Measurements from ENCODE around the gene EFNA5.

Gene EFNA5

GRCh38 chr5:107680099-107680498 lies 9.4 kb upstream of the EFNA5 start:
- no peak for TF ChIP-seq CTCF (IDR thresholded peaks at IDR 0.05; ENCODE audit: insufficient read depth, low read length, poor library complexity, severe bottlenecking)
- Histone ChIP-seq H3K4me3 (replicated peaks; ENCODE audit: low read depth, low read length) (no peak overlapping the region), H3K27me3 (replicated peaks; ENCODE audit: control insufficient read depth, insufficient read depth, low read length) (no peaks in the 10 kb centered on the region; the same call in 1 of the 2 replicates), H3K36me3 (ENCODE audit: control insufficient read depth, insufficient read depth, low read length) (no peaks in the 10 kb centered on the region)
- no peak for DNase-seq (ENCODE audit: extremely low read depth, insufficient read length)

GRCh38 chr5:107676702-107677101 lies 6.0 kb upstream of the EFNA5 start:
- Histone ChIP-seq H3K36me3 (ENCODE audit: control insufficient read depth, insufficient read depth, low read length) (no peaks in the 10 kb centered on the region), H3K4me3 (replicated peaks; ENCODE audit: low read depth, low read length) (no peak overlapping the region), H3K27me3 (replicated peaks; ENCODE audit: control insufficient read depth, insufficient read depth, low read length) (no peaks in the 10 kb centered on the region; the same call in 1 of the 2 replicates)
- no peak for TF ChIP-seq CTCF (IDR thresholded peaks at IDR 0.05; ENCODE audit: insufficient read depth, low read length, poor library complexity, severe bottlenecking)
- no peak for DNase-seq (ENCODE audit: extremely low read depth, insufficient read length)

- DNase-seq (ENCODE audit: extremely low read depth, insufficient read length) = no peak
- H3K4me3 ChIP-seq (replicated peaks; ENCODE audit: low read depth, low read length) = no peak overlapping the region
- no peaks in the 10 kb centered on the region for H3K27me3 ChIP-seq (replicated peaks; ENCODE audit: control insufficient read depth, insufficient read depth, low read length)
- TF ChIP-seq CTCF (IDR thresholded peaks at IDR 0.05; ENCODE audit: insufficient read depth, low read length, poor library complexity, severe bottlenecking) = no peak
- H3K36me3 ChIP-seq (ENCODE audit: control insufficient read depth, insufficient read depth, low read length) = no peaks in the 10 kb centered on the region
These were observed 4.5 kb upstream of the EFNA5 start for GRCh38 chr5:107675201-107675600.

- no peak for TF ChIP-seq CTCF (IDR thresholded peaks at IDR 0.05; ENCODE audit: insufficient read depth, low read length, poor library complexity, severe bottlenecking)
- no peak overlapping the region for H3K4me3 ChIP-seq (replicated peaks; ENCODE audit: low read depth, low read length)
- no peaks in the 10 kb centered on the region for H3K27me3 ChIP-seq (replicated peaks; ENCODE audit: control insufficient read depth, insufficient read depth, low read length)
- no peaks in the 10 kb centered on the region for H3K36me3 ChIP-seq (ENCODE audit: control insufficient read depth, insufficient read depth, low read length)
- DNase-seq (ENCODE audit: extremely low read depth, insufficient read length) = no peak
These were observed 3.9 kb upstream of the EFNA5 start for GRCh38 chr5:107674655-107675054.

GRCh38 chr5:107673368-107674136 lies 2.8 kb upstream of the EFNA5 start:
- Histone ChIP-seq H3K27me3 (replicated peaks; ENCODE audit: control insufficient read depth, insufficient read depth, low read length) (no peaks in the 10 kb centered on the region), H3K4me3 (replicated peaks; ENCODE audit: low read depth, low read length) (peak overlapping the region; percentile 73), H3K36me3 (ENCODE audit: control insufficient read depth, insufficient read depth, low read length) (no peaks in the 10 kb centered on the region)
- peak; percentile 98 for TF ChIP-seq CTCF (IDR thresholded peaks at IDR 0.05; ENCODE audit: insufficient read depth, low read length, poor library complexity, severe bottlenecking)
- DNase-seq (ENCODE audit: extremely low read depth, insufficient read length) = peak; percentile 76

- H3K27me3 ChIP-seq (replicated peaks; ENCODE audit: control insufficient read depth, insufficient read depth, low read length) = no peaks in the 10 kb centered on the region
- H3K36me3 ChIP-seq (ENCODE audit: control insufficient read depth, insufficient read depth, low read length) = no peaks in the 10 kb centered on the region
- TF ChIP-seq CTCF (IDR thresholded peaks at IDR 0.05; ENCODE audit: insufficient read depth, low read length, poor library complexity, severe bottlenecking) = no peak
- H3K4me3 ChIP-seq (replicated peaks; ENCODE audit: low read depth, low read length) = peak overlapping the region; percentile 73
- DNase-seq (ENCODE audit: extremely low read depth, insufficient read length) = no peak
These were observed 2.3 kb upstream of the EFNA5 start for GRCh38 chr5:107673039-107673367.

Measured in GM06990 (cell line).